Suprapubic skin (tissue), 4 donors: ENCODE measurements around the gene TFAP2C. TPM values are rescaled to one million over a fixed set of nuclear protein-coding genes. Genes with fewer than 3 reads are reported as not detected.

Experiments used
- DNase-seq, 2 donors: peaks; one replicate each; pipeline ENCODE4 v3.0.0-alpha.2; 2019; ENCODE audit warnings: low spot score in 2 of 2
- H3K27ac ChIP-seq: fragments of 200-600 bp; sonication (generic); one replicate; pipeline ENCODE4 v1.5.1; 2019
- H3K27me3 ChIP-seq: fragments of 200-600 bp; sonication (generic); one replicate; pipeline ENCODE4 v1.5.1; 2019
- H3K36me3 ChIP-seq: fragments of 200-600 bp; sonication (generic); one replicate; pipeline ENCODE4 v1.5.1; 2019
- H3K4me1 ChIP-seq: fragments of 200-600 bp; sonication (generic); one replicate; pipeline ENCODE4 v1.5.1; 2019
- H3K4me3 ChIP-seq: fragments of 200-600 bp; sonication (generic); one replicate; pipeline ENCODE4 v1.5.1; 2019; ENCODE audit warnings: mild to moderate bottlenecking
- H3K9me3 ChIP-seq: fragments of 200-600 bp; sonication (generic); one replicate; pipeline ENCODE4 v1.5.1; 2019
- EP300 ChIP-seq: sonication (generic); formaldehyde crosslinking; IDR thresholded peaks from one replicate; pipeline ENCODE4 v1.6.1; 2017; ENCODE audit warnings: antibody characterized with exemption
- POLR2A ChIP-seq, 2 donors: fragments of 450-650 bp; IDR thresholded peaks; one replicate each; pipeline ENCODE4 v1.6.1; 2017; ENCODE audit warnings: antibody characterized with exemption in 2 of 2, mild to moderate bottlenecking in 2 of 2, moderate library complexity in 2 of 2
- POLR2AphosphoS5 ChIP-seq, 3 donors: sonication (generic); formaldehyde crosslinking; IDR thresholded peaks; one replicate each; pipeline ENCODE4 v1.6.1; 2017; ENCODE audit warnings: antibody characterized with exemption in 3 of 3
- WGBS: methylation state at CpG from one replicate; pipeline ENCODE4 v1.1.5; 2018; 5-methylcytosine and 5-hydroxymethylcytosine counted together
- total RNA-seq, 4 donors: library from RNA; depleted of rRNA; stranded (reverse); fragments of >200 nt; gene quantifications; one replicate each; pipeline ENCODE4 v1.1.0, GENCODE V29; 2016
- TF ChIP-seq, protein P1 (sequence below), 2 donors: fragments of 200-600 bp in 1 of 2; fragments of 450-650 bp in 1 of 2; sonication (generic) in 1 of 2; IDR thresholded peaks; one replicate each; pipeline ENCODE4 v1.5.1; 2016 to 2019; ENCODE audit warnings: antibody characterized with exemption in 2 of 2, mild to moderate bottlenecking in 1 of 2, moderate library complexity in 1 of 2

TFAP2C gene
- total RNA-seq, 4 donors from 2014 or later = 79.0 to 100 (median 88.6) TPM

DNA sequence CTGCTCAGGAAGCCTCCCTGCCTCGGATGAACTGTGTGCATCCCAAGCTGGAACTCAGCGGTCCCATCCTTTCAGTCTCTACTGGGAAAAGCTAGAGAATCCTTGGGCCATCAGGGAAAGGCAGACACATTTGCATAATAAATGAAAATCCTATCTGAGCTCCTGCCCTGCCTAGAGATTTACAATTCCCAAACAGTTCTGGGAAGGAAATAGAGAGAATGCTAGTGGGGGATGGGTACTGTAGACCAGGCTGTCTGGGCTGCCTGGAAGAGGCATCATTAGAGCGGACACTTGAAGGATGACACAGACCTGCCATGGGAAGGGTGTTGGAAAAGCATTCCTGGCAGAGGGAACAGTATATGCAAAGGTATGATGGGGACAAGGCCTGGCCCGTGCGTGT lies 44.3 kb downstream of the TFAP2C start:
- Histone ChIP-seq H3K27ac (no peak overlapping the region), H3K27me3 (no peaks in the 10 kb centered on the region), H3K9me3 (no peaks in the 10 kb centered on the region), H3K36me3 (no peaks in the 10 kb centered on the region), H3K4me3 (no peak overlapping the region), H3K4me1 (no peaks in the 10 kb centered on the region)
- WGBS = 92% methylated on average over 5 of the region's 5 CpGs
- TF ChIP-seq, protein P1, sequence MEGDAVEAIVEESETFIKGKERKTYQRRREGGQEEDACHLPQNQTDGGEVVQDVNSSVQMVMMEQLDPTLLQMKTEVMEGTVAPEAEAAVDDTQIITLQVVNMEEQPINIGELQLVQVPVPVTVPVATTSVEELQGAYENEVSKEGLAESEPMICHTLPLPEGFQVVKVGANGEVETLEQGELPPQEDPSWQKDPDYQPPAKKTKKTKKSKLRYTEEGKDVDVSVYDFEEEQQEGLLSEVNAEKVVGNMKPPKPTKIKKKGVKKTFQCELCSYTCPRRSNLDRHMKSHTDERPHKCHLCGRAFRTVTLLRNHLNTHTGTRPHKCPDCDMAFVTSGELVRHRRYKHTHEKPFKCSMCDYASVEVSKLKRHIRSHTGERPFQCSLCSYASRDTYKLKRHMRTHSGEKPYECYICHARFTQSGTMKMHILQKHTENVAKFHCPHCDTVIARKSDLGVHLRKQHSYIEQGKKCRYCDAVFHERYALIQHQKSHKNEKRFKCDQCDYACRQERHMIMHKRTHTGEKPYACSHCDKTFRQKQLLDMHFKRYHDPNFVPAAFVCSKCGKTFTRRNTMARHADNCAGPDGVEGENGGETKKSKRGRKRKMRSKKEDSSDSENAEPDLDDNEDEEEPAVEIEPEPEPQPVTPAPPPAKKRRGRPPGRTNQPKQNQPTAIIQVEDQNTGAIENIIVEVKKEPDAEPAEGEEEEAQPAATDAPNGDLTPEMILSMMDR (IDR thresholded peaks at IDR 0.05) = no peak
- TF ChIP-seq POLR2AphosphoS5 (IDR thresholded peaks at IDR 0.05) = no peak
- no peak for TF ChIP-seq EP300
- no peak for DNase-seq

DNA sequence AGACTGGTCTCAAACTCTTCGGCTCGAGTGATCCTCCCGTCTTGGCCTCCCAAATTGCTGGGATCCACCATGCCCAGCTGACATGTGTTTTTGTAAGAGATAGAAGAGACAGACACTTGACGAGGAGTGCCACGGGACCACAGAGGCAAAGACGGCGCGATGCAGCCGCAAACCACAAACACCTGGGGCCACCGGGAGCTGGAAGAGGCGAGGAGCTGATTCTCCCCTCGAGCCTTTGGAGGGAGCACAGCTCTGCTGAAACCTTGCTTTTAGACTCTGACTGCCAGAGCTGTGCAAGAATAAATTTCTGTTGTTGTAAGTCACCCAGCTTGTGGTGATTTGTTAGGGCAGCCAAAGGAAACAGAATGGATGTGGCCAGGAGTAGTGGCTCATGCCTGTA lies 46.9 kb downstream of the TFAP2C start:
- Histone ChIP-seq H3K27me3 (no peaks in the 10 kb centered on the region), H3K27ac (no peak overlapping the region), H3K4me3 (no peak overlapping the region), H3K9me3 (no peaks in the 10 kb centered on the region), H3K36me3 (no peaks in the 10 kb centered on the region), H3K4me1 (no peaks in the 10 kb centered on the region)
- no peak for TF ChIP-seq EP300
- TF ChIP-seq POLR2A (IDR thresholded peaks at IDR 0.05) = no peak
- no peak for TF ChIP-seq POLR2AphosphoS5 (IDR thresholded peaks at IDR 0.05)
- TF ChIP-seq, protein P1 (IDR thresholded peaks at IDR 0.05) = no peak
- 76% methylated on average over 12 of the region's 12 CpGs for WGBS
- DNase-seq = no peak

DNA sequence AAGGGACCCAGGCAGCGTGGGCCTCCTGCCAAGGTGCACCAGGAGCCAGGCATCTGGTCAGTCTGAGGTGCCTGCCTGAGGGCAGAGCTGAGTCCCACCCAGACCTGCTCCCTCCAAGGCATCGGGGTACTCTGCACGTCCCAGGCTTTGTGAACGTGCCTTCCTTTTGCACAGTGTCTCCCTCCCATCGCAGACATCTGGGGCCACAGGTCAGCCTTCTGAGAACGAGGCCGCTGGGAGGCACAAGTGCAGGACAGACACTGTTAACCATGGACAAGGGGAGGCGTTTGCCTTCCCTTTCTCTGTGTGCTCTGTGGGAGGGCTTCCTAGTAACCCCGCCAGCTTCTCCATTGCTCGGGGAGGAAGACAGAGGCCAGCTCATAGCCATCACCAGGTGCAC lies 47.6 kb downstream of the TFAP2C start:
- Histone ChIP-seq H3K27me3 (no peaks in the 10 kb centered on the region), H3K4me1 (no peaks in the 10 kb centered on the region), H3K9me3 (no peaks in the 10 kb centered on the region), H3K36me3 (no peaks in the 10 kb centered on the region), H3K27ac (no peak overlapping the region), H3K4me3 (no peak overlapping the region)
- TF ChIP-seq, protein P1 (IDR thresholded peaks at IDR 0.05) = no peak
- TF ChIP-seq POLR2A (IDR thresholded peaks at IDR 0.05) (no peak), EP300 (no peak)
- 52% methylated on average over 2 of the region's 10 CpGs for WGBS
- DNase-seq = no peak

DNA sequence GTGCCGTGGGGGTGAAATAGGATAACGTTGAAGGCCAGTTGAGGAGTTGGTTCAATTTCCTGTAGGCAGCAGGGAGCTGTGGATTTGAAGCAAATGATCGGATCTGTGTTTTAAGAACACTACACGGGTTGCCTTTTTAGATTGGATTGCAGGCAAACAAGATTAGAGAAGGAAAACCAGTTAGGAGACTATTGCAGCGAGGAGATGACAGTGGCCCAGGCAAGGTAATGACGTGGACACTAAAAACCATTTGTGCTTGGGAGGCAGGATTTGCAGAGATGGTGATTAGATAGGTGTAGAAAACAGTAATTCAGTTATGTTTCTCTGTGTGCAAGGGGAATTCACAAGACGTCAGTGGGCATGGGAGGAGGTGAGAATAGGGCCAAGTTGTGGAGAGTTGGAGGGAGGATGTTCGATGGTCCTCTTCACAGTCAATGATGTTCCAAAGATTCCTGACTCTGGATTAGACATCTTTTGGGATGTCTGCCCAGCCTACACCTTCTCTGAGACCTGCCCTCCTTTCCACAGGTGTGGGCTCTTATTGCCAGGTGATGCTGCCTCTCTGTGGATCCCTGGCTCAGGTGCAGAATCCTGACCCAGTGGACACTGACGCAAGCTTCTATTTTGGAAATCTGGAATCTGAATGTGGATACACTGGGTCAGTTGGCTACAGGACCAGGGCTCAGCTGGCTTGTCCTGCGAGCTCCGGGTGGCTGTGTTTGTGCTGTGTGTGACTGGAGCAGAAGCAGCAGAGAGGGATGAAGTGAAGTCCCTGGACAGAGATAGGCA lies 54.2 kb downstream of the TFAP2C start:
- TF ChIP-seq POLR2AphosphoS5 (IDR thresholded peaks at IDR 0.05) = no peak
- TF ChIP-seq, protein P1 (IDR thresholded peaks at IDR 0.05) = no peak
- TF ChIP-seq EP300 = no peak
- TF ChIP-seq POLR2A (IDR thresholded peaks at IDR 0.05) = no peak
- no peak overlapping the region for H3K4me3 ChIP-seq
- no peaks in the 10 kb centered on the region for H3K9me3 ChIP-seq
- no peaks in the 10 kb centered on the region for H3K4me1 ChIP-seq
- no peaks in the 10 kb centered on the region for H3K36me3 ChIP-seq
- no peak for DNase-seq
- no peak overlapping the region for H3K27ac ChIP-seq
- peaks cover 6% of the 10 kb centered on the region for H3K27me3 ChIP-seq
- 54% methylated on average over 11 of the region's 11 CpGs for WGBS

DNA sequence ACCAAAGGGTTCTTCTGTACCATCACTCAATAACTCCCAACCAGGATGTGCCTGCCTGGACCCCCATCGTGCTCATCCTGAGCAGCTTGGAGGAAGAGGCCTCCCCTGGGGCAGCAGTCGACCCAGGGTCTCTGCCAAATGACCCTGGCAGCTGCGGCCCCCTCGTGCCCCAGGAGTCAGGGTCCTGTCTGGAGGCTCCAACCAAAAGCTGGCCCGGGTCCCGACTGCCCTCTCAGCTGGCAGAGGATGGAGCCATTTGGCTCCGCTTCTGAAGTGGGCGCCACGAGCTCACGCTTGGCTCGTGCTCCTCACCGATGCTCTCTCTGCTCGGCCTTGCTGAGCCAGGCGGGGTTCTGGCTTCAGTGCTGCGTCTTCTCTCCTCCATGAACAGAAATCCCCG lies 56.8 kb downstream of the TFAP2C start:
- Histone ChIP-seq H3K9me3 (no peaks in the 10 kb centered on the region), H3K4me1 (peaks cover 21% of the 10 kb centered on the region), H3K27ac (no peak overlapping the region), H3K27me3 (peaks cover 7% of the 10 kb centered on the region), H3K4me3 (no peak overlapping the region), H3K36me3 (no peaks in the 10 kb centered on the region)
- no peak for DNase-seq
- TF ChIP-seq POLR2A (IDR thresholded peaks at IDR 0.05) (no peak), POLR2AphosphoS5 (IDR thresholded peaks at IDR 0.05) (no peak), EP300 (no peak)
- TF ChIP-seq, protein P1 (IDR thresholded peaks at IDR 0.05) = no peak
- 80% methylated on average over 16 of the region's 16 CpGs for WGBS
